NCI-H510A (cell line): ENCODE data around the gene CCDC82.
A peak's percentile ranks its signal among the peaks of the same experiment; 100 is the strongest.

Experiments used
- DNase-seq: peaks from one replicate; lab custom pipeline; 2025; lab: John Stamatoyannopoulos, UW

The CCDC82 gene

DNA sequence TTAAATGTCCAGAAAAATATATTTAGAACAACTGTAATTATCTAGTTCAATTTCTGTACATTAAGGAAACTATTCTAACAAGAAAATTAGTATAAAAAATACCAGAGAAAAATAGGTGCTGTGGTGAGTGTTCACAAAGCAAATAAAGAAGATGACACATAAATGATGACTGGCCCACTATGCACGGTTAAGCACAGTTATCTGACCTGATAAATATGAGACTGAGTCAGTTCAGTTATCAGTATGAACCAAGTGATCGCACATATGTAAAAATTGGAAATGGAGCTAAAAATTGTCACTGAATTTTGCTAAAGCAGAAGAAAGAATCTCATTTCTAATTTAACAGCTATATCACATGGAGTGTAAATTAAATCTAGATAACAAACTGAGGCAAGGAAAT, 27.9 kb downstream of the CCDC82 start:
- DNase-seq = no peak

- DNase-seq = no peak
Observed at GRCh38 chr11:96358321-96358720, 31.4 kb downstream of the CCDC82 start.

DNA sequence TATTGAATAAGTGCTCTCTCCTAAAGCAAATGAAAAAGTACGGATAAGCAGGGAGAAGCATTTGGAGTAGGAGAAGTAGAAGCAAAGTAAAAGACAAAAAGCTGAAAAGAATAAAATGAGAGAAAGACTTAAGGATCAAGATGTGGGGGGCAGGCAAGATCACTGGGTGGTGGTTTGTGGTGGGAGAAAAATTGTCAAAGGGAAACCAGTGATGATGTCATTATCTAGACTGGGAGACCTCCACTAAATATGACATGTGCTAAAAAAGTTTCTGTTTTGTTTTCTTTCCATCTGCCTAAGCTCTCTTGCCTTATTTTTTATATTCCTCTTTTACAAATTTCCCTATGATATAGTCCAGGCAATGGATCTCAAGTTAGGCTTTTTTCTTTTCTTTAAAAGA, 31.9 kb downstream of the CCDC82 start:
- no peak for DNase-seq

- no peak for DNase-seq
Observed at GRCh38 chr11:96356848-96357247, 32.9 kb downstream of the CCDC82 start.

GRCh38 chr11:96342961-96343711, 46.6 kb downstream of the CCDC82 start, which contains the start of gene MAML2:
MAML2 (minus strand) TSS chr11:96343195; CDS start chr11:96341895, 1,300 bp downstream.
- peak; percentile 58 for DNase-seq

GRCh38 chr11:96342014-96342960, 47.4 kb downstream of the CCDC82 start:
- no peak for DNase-seq

- DNase-seq = no peak
Observed at GRCh38 chr11:96341211-96342013, 48.3 kb downstream of the CCDC82 start.

DNA sequence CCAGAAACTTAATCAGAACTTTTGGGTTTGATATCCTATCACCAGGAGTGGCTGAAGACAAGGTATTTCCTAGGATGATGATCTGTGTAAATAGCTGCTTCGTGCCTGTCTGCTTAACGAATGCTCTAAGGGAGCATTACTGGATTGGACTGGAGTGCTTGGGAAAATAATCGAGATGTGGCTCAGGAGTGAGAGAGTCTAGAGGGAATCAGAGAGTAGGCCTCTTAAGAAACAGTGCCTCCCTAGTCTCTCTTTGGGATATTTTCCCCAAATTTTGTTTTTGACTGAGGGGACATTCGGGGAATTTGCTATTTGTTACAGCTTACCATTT, 49.2 kb downstream of the CCDC82 start:
- no peak for DNase-seq

DNA sequence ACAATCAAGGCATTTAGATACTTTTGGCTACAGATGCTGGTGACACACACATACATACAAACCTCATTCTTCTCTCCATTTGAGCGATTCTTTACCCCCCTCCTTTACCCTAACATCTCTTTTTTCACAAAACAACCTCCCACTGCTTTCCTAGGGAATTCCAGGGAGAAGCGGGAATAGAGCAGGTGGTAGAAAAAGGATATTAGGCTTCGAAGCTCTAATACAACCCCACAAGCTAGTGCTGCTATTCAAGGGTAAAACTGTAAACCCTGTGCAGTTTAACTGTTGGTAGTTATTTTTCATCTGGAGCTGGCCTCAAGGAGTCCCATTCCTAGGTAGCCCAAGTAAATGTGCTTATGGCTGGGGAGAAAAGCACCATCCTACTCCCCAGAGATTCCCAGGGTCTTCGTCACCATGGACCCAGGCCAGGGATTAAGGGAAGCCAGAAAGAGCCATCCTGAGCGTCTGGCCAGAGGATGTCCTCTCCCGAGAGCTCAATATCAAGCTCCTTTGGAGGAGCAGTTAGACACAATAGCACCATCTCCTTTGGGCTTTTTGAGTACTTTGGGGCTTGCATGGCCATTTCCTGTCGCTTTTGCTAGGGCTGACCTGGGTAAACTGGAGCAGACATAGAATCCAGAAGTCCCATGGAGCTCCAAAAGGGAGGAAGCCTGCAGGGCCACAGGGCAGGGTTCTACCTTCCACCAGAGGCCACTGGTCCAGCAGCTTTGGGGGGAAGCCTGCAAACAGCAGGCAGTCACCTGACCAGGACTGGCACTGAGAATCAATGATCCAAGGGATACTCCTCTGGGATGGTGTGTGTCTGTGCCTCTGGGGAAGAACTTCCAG, 49.8 kb downstream of the CCDC82 start:
- no peak for DNase-seq

- no peak for DNase-seq
Observed at GRCh38 chr11:96338910-96339705, 50.6 kb downstream of the CCDC82 start.

DNA sequence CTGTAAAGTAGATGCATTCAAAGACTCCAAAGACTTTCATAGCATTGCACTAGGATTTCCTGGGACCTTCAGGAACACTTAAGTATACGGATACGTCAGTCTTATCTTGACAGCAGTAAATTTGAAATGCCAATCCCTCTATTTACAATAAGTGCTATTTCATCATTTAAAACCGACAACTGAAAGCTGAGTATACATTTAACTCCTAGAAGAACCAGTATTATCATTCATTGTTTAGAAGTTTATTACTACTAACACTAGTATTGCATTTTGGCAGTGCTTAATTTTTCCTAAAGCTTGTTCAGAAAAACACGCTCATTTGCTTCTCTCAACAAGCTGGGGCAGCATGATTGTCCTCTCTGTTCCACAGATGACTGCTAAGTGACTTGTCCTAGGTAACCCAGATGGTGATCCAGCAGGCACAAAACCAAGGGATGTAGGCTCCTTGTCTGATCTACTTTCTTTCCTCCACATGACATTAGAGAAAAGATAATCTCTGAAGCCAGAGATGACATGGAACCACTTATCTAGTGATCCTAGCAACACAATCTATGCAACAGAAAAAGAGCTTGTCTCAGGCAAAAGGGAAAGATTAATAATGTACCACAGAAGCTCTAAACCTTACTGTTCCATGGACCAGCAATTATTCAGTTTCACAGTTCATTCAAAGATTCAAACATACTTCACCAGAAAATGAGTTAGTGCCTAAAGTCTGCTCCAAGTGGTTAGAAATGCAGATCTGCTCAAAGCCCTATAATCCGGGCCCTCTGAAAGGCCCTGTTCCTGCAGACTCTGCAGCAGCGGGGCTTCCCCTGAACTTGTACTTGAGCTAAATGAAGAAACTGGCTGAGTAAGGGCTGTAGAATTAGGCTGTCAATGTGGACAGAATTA, 51.9 kb downstream of the CCDC82 start:
- DNase-seq = no peak

DNA sequence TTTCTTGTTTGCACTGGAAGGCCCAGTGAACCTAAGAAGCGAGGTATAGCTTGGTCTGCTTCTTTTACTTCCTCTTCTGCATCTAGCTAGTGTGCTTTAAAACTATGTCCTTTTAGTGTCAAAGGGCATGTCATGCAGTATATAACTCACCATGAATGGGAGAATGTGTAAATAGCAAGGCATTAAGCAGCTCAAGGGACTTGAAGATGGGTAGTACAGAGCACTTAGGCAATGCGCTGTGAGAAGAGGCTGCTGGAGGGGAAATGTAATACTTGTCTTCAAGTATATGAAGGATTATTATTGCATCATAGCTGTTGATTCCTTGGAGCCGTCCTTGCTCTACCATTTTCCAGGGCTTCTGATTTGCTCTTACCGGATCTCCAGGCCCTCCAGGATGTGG, 54.3 kb downstream of the CCDC82 start:
- DNase-seq = no peak

DNA sequence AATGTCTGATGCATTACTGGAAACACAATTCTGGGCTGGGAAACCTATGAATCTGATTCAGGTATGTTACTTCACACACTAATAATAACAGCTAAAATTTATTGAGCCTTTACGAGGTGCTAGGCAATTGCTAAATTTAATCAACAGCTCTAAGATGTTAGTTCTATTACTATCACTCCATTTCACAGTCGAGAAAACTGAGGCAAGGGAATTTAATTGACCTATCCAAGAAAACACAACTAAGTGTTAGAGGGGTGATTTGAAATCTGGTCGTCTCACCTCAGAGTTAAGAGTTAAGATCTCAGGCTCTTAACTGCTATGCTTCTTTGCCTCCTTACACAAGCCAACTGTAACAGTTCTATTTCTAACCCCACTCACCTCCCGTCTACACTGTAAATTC, 55.5 kb downstream of the CCDC82 start:
- DNase-seq = no peak

DNA sequence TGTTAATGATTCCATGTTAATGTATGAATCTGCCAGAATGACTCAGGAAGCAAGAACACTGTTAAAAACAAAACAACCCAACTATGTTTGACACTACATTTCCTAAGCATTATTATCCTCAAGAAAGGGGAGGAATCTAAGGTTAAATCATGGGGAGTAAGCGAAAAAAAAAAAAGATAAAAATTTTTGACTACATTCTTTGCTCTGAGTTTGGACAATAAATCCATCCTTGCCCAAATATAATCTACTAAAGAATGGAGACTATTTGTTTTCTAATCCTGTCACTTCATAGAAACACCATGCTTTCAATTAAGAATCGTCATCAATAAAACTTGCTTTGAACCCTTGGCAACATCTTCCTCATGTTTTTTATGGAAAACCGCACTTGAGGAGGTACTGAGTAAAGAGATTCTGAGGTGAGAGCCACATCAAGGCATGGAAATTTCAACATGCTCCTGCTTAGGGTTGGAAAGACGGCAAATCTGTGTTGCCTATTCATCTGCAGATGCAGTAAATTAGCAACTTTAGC, 56.5 kb downstream of the CCDC82 start:
- DNase-seq = no peak

- DNase-seq = no peak
Observed at GRCh38 chr11:96332126-96332771, 57.5 kb downstream of the CCDC82 start.

- no peak for DNase-seq
Observed at GRCh38 chr11:96331699-96332116, 58.0 kb downstream of the CCDC82 start.

GRCh38 chr11:96330511-96330859, 59.2 kb downstream of the CCDC82 start:
- DNase-seq = no peak

DNA sequence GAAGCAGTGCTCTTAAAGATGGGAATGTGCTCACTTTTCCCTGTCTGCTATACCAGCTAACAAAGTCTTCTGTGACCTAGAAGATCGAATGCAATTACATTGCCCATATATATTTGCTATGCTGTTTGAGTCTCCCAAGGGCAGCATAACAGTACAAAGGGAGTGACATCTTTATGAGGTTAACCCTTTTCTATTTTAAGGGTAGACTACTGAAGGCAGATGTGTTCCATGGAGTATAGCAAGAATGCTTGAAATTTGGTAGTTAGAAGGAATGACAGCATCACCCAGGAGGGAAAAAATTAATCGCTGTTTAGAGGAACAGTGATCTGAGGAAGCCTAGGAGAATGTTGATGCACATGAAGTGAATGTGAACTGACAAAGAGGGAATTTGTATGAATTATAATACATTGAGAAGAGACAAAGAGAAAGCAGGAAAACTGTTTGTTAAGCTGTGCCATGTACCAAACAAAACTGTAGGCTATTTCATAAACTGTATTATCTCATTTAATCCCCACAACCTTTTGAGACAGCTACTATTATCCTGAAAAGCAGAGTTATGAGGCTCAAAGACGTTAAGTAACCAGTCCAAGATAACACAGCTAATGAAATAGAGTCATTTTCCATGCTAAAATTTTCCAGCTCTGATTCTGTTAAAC, 59.7 kb downstream of the CCDC82 start:
- DNase-seq = no peak
